Measurements from ENCODE around the gene THRB.

DNA sequence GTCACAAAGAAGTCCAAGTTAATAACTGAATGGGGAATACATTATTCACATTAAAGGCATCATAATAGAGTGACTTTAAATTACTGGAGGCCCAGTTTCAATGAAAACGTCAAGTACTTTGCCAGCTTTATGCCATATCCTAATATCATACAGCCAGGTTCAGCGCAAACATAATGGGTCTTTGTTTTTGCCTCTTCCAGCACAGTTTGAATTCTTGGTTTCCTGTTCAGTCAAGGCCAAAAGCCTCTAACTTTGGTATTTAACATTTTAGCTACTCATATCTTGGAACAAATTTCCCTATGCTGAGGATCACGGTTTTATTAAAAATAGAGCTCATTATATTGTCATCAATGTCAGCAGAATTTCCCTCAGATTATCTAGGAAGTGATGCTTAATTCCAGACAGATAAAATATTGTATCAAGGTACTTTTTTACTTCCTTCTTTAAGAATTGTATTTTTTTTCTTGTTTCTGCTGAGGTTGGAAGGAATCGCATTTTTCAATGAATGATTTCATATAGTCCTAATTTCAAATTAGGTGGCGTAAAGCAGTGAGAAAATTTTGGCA lies 269.2 kb downstream of the THRB start:
- TF ChIP-seq ZNF274 (IDR thresholded peaks at IDR 0.05; ENCODE audit: low read depth, low read length) (no peak), SUZ12 (IDR thresholded peaks at IDR 0.05; ENCODE audit: extremely low read depth, insufficient read depth, insufficient read length) (no peak)

Data from NT2/D1 (cell line).